Activated naive CD4-positive, alpha-beta T cell treated with anti-CD3 and anti-CD28 coated beads, Interleukin-2, amount 50 U/mL, for 24 hours (primary cell): ENCODE results near the gene RASGEF1C.

Experiments
- H3K27ac Mint-ChIP-seq: one replicate; pipeline ENCODE4 v1.8.0; 2021; ENCODE audit warnings: mild to moderate bottlenecking, mixed read lengths
- H3K27me3 Mint-ChIP-seq: one replicate; pipeline ENCODE4 v1.8.0; 2021; ENCODE audit warnings: mixed read lengths
- H3K36me3 Mint-ChIP-seq: one replicate; pipeline ENCODE4 v1.8.0; 2021; ENCODE audit warnings: mixed read lengths
- H3K4me1 Mint-ChIP-seq: one replicate; pipeline ENCODE4 v1.8.0; 2021; ENCODE audit warnings: mixed read lengths
- H3K4me3 Mint-ChIP-seq: one replicate; pipeline ENCODE4 v1.8.0; 2021; ENCODE audit warnings: mild to moderate bottlenecking, mixed read lengths
- H3K9me3 Mint-ChIP-seq: one replicate; pipeline ENCODE4 v1.8.0; 2021; ENCODE audit warnings: mixed read lengths

The RASGEF1C gene

DNA sequence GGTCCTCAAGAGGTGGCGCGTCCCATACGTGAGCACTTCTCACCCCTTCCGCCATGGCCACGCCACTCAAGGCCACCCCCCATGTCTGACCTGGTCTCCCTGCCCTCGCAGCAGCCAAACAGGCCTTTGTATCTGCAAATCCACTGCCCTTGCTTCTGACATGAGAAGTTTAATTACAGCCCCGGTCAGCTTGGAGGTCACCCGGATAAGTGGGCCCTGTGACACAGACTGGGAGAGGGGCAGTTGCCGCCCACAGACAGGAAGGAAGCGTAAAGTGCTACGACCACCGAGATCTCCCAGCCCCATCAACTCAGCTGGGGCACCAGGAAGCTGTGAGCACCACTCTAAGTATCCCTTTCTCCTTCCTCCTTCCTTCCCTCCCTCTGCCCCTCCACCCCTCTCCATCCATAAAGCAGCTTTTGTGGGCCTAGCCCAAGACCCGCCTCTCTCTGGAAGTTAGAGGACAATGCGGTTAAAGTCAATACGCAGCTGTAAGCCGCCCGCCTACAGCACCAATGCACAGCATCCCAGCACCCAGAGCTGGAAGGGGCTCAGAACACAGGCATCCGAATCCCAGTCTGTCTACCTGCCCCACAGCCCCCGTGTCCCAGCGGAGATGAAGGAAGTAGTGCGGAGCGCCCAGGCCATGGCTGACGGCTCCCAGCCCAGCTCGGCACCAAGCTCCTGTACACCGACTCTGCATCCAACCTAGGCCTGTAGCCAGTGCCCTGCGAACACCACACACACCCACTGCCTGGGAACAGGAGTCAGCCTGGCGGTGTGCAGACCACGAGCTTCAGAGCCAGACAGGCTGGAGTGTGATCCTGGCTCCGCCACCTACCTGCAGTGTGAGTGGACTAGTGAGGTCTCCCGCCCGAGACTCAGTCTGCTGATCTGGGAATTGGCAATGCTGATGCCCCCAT, 92.7 kb downstream of the RASGEF1C start:
- H3K9me3 Mint-ChIP-seq = no peaks in the 10 kb centered on the region
- no peaks in the 10 kb centered on the region for H3K27me3 Mint-ChIP-seq
- H3K4me1 Mint-ChIP-seq = no peaks in the 10 kb centered on the region
- H3K4me3 Mint-ChIP-seq = no peak overlapping the region
- H3K27ac Mint-ChIP-seq = no peak overlapping the region
- H3K36me3 Mint-ChIP-seq = no peaks in the 10 kb centered on the region

DNA sequence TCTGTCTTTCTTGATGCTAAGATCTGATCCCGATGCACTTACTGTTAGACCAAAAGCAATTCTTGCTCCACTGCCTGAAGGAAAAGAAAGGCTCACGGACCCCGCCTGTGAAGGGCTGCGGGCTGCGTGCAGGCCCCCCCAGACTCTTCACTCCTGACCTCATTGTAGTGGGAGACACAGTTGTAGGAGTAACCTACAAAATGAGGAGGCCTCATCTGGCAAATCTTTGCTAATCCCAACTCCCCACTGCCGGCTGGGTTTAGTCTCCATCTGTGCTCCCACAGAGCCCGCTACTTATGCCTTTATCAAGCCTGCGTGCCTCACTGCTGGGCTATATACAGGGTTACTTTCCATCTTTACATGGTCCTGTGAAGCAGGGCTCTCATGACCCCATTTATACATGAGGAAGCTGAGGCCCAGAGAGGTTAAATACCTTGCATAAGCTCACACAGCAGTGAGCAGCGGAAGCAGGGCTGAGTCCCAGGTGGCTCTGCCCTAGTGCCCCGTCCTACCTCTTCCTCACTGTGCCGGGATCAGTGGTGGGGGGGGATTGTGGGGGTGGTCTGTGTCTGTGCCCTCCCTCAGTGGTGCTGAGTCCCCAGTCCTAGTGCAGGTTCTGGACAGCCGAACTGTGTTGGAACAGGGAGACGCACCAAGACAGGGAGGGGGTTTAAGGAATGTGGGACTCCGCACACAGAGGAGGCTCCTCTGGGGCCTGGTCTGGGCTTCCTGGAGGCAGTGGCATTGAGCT, 93.5 kb downstream of the RASGEF1C start:
- H3K27me3 Mint-ChIP-seq = no peaks in the 10 kb centered on the region
- no peak overlapping the region for H3K27ac Mint-ChIP-seq
- H3K36me3 Mint-ChIP-seq = no peaks in the 10 kb centered on the region
- no peaks in the 10 kb centered on the region for H3K4me1 Mint-ChIP-seq
- no peaks in the 10 kb centered on the region for H3K9me3 Mint-ChIP-seq
- no peak overlapping the region for H3K4me3 Mint-ChIP-seq

DNA sequence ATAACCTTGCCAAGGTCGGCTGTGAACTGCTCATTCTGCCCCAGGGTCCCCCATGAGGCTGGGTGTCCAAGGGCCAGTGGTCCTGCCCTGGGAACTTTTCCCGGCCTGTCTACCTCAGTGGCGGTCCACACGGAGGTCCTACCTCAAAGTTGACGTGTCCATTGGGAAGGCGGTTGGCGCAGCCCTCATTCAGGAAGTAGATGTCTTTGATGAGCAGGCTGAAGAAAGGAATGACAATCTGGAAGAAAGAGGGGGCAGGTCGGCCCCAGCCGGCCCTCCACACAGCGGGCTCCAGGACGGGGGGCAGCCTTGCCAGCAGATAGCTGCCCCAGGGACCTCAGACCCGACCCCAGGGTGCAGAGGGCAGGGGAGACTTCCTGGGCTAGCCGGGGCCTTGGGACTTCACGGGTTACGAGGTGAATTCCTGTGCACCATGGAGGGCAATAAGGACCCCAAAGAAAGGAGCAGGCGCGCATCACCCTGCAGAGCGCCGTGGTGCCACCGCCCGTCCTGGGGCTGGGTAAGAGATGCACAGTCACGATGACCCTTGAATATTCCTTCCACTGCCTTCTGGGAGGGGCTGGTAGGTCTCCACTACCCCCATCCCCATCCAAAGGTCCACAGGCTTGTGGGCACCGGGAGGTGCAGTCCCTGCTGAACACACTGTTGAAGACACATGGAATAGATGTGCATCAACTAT, 94.6 kb downstream of the RASGEF1C start:
- Mint-ChIP-seq H3K4me1 (no peaks in the 10 kb centered on the region), H3K4me3 (no peak overlapping the region), H3K27me3 (no peaks in the 10 kb centered on the region), H3K9me3 (no peaks in the 10 kb centered on the region), H3K27ac (peak overlapping the region; percentile 17), H3K36me3 (no peaks in the 10 kb centered on the region)

DNA sequence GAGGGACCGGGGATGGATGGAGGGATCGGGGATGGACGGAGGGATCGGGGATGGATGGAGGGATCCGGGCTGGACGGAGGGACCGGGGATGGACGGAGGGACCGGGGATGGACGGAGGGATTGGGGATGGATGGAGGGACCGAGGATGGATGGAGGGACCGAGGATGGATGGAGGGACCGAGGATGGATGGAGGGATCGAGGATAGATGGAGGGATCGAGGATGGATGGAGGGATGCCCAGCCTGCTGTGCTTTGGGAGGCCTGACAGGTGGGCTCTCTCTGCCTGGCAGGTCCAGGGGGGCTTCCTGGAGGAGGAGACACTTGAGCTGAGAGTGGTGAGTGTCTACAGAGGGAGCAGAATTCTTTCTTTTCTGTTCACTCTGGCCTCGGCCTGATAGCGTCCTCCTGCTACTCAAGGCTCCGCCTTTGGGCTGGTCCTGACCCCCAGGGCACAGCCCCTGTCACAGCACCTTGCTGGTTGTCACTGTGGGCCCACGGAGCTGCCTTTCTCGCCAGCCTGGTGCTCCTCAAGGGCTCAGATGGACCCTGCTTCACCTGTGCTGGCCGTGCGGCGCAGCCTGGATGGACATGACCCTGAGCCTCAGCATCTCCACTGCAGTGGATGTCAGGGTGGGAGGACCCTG, 95.2 kb downstream of the RASGEF1C start:
- Mint-ChIP-seq H3K27me3 (no peaks in the 10 kb centered on the region), H3K4me1 (no peaks in the 10 kb centered on the region), H3K9me3 (no peaks in the 10 kb centered on the region), H3K27ac (peak overlapping the region; percentile 17), H3K4me3 (no peak overlapping the region), H3K36me3 (no peaks in the 10 kb centered on the region)

DNA sequence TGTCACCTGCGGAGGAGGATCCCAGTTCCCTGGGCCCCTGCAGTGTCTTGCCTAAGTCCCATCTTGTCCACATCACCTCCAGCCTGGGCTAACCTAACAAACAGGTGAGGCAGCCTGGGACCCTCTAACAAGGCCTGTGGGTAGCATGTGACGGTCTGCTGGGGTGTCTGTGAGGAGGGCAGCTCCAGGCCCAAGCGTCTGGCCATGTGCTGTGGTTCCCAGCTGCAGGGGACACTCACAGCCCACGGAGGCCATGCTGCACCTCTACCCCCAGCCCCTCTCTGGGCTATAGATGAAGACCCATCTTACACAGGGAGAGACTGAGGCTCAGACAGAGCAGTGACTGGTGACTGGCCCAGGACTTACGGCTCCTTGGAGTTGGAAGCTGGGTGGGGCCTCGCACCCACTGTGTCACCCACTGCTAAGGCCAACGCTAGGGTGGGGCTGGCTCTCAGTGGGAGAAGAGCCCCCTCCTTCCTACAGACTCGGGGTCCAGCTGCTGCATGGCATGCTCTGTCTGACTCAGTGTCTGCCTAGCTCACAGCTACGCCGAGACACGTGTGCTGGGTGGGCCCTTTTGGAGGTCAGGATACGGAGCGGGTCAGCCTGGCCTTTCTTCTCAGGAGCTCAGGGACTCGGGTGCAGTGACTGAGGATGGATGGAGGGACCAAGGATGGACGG, 96.7 kb downstream of the RASGEF1C start:
- Mint-ChIP-seq H3K36me3 (peaks cover 4% of the 10 kb centered on the region), H3K4me1 (no peaks in the 10 kb centered on the region), H3K27ac (no peak overlapping the region), H3K9me3 (peaks cover 6% of the 10 kb centered on the region), H3K27me3 (no peaks in the 10 kb centered on the region), H3K4me3 (no peak overlapping the region)

DNA sequence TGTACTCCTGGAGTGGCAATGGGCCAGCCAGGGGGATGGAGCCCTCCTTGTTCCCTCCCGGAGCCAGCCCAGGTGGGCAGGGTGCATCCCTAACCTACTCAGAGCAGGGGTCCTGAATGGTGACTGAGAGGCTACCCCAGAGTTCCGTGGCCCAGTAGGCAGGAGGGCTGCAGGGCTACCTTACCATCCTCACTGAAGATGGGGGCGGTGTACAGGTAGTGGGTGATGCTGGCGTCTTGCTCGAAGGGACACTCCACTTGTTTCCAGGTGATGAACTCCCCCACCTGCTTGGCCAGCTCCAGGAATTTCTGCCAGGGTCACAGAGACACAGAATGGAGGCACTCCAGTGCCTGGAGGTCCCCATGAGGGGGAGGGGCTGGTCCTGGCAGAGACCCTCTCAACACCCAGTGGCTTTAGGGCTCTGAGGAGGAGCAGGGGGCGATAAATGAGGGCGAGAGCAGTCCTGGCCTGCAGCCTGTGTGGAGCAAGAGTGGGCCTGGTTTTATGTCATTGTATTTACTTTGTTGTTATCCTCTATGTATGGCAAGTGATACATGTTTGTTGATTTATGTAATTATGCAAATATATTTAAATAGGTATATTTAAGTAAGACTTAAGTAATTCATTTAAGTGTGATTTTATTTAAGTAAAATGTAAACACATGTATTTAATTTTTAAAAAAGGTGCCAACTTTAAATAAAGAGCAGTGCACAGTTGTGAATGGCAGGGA, 97.6 kb downstream of the RASGEF1C start:
- H3K36me3 Mint-ChIP-seq = peaks cover 9% of the 10 kb centered on the region
- H3K27ac Mint-ChIP-seq = no peak overlapping the region
- H3K4me1 Mint-ChIP-seq = no peaks in the 10 kb centered on the region
- H3K27me3 Mint-ChIP-seq = no peaks in the 10 kb centered on the region
- peaks cover 14% of the 10 kb centered on the region for H3K9me3 Mint-ChIP-seq
- no peak overlapping the region for H3K4me3 Mint-ChIP-seq

DNA sequence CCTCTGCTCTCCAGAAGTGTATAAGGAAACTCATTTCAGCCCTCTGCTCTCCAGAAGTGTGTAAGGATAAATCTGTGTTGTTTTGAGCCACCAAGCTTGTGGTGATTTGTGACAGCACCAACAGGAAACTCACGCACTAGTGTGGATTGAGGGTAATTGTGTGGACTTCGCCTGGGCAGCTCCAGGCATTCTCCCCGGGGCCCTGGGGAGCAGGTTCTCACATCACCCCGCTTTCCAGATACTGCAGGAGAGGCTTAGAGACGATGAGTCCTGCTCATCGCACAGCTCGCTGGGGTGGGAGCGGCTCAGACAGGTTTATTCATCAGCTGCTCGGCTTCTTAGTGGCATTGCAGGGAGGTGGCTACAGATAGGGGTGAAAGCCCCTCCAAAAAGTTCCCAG, 99.1 kb downstream of the RASGEF1C start:
- Mint-ChIP-seq H3K27ac (no peak overlapping the region), H3K36me3 (peaks cover 9% of the 10 kb centered on the region), H3K4me3 (no peak overlapping the region), H3K9me3 (peaks cover 17% of the 10 kb centered on the region), H3K4me1 (no peaks in the 10 kb centered on the region), H3K27me3 (no peaks in the 10 kb centered on the region)

DNA sequence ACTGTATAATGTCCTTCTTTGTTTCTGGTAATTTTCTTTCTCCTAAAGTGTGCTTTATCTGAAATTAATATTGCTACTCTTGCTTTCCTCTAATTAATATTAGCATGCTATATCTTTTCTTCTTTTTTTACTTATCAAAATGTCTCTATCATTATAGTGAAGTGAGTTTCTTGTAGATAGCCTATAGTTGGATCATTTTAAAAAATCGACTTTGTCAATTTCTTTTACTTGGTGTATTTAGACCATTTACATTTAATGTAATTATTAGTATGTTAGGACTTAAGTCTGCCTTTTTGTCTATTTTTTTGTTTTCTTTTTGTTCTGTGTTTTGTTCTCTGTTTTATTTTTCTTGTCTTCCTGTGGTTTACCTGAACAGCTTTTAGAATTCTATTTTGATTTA, 102.0 kb downstream of the RASGEF1C start:
- Mint-ChIP-seq H3K36me3 (peaks cover 9% of the 10 kb centered on the region), H3K27ac (no peak overlapping the region), H3K4me1 (no peaks in the 10 kb centered on the region), H3K9me3 (peaks cover 17% of the 10 kb centered on the region), H3K4me3 (no peak overlapping the region), H3K27me3 (no peaks in the 10 kb centered on the region)

DNA sequence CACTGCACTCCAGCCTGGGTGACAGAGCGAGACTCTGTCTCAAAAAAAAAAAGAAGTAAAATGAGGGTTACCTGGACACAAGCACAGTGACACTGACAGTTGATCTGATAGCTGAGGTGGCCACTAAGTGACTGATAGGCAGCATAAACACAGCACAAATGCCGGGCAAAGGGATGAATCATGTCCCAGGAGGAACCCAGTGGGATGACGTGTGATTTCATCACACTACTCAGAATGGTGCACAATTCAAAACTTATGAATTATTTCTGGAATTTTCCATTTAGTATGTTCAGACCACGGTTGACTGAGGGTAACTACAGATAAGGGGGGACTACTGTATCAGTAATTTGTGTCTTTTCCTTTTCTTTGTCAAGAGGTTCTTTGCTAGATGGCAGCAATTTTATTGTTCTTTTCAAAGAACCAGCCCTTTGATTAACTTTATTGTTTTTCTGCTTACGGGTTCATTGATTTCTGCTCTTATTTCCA, 103.1 kb downstream of the RASGEF1C start:
- no peaks in the 10 kb centered on the region for H3K4me1 Mint-ChIP-seq
- H3K9me3 Mint-ChIP-seq = peaks cover 17% of the 10 kb centered on the region
- H3K27ac Mint-ChIP-seq = no peak overlapping the region
- peaks cover 9% of the 10 kb centered on the region for H3K36me3 Mint-ChIP-seq
- no peaks in the 10 kb centered on the region for H3K27me3 Mint-ChIP-seq
- H3K4me3 Mint-ChIP-seq = no peak overlapping the region

DNA sequence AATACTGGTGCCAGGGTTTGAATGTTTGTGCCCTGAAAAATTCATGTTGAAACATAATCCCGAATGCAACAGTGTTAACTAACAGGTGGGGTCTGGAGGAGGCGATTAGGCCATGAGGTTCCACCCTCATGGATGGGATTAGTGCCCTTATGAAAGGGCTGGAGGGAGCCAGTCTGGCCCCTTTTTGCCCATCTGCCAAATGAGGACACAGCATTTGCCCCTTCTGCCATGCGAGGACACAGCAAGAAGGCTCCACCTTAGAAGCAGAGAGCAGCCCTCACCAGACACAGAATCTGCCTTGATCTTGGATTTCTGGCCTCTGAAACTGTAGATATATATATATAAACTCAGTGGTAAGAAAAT, 104.9 kb downstream of the RASGEF1C start:
- no peaks in the 10 kb centered on the region for H3K27me3 Mint-ChIP-seq
- no peak overlapping the region for H3K27ac Mint-ChIP-seq
- no peaks in the 10 kb centered on the region for H3K4me1 Mint-ChIP-seq
- H3K36me3 Mint-ChIP-seq = peaks cover 9% of the 10 kb centered on the region
- H3K4me3 Mint-ChIP-seq = no peak overlapping the region
- peaks cover 17% of the 10 kb centered on the region for H3K9me3 Mint-ChIP-seq

DNA sequence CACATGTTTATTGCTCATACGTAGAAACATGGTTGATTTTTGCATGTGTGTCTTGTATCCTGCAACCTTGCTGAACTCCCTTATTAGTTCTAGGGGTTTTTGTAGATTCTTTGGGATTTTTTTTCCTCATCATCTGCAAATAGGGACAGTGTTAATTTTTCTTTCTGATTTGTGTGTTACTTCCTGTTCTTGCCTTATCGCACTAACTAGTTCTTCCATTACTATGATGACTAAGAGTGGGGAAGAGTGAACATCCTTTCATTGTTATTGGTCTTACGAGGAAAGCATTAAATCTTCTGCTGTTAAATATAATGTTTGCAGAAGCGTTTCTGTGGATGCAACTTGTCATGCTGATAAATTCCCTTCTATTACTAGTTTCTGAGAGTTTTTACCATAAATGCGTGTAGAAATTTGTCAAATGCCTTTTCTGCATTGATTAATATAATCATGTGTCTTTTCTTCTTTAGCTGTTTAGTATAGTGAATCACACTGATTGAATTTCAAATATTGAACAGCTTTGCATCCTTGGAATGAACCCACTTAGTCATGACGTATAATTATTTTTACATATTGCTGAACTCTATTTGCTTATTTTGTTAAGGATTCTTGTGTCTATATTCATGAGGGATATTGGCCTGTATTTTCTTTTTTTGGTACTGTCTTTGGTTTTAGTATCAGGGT, 105.4 kb downstream of the RASGEF1C start:
- H3K4me3 Mint-ChIP-seq = no peak overlapping the region
- no peak overlapping the region for H3K27ac Mint-ChIP-seq
- H3K27me3 Mint-ChIP-seq = no peaks in the 10 kb centered on the region
- H3K36me3 Mint-ChIP-seq = peaks cover 9% of the 10 kb centered on the region
- H3K4me1 Mint-ChIP-seq = no peaks in the 10 kb centered on the region
- H3K9me3 Mint-ChIP-seq = peaks cover 15% of the 10 kb centered on the region

DNA sequence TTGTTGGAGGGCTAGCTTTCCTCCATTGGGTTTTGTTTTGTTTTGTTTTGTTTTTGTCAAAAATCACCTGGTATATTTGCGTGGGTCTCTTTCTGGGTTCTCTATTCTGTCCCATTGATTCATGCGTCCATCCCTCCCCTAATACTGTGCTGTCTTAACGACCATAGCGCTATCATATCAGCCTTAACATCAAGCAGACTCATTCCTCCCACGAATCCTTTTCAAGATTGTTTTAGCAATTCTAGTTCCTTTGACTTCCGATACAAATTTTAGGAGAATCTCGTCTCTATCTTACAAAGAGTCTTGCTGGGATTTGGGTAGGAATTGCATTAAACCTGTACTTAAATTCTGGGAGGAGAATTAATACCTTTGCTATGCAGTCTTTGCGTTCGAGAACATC, 106.4 kb downstream of the RASGEF1C start:
- Mint-ChIP-seq H3K36me3 (peaks cover 5% of the 10 kb centered on the region), H3K4me1 (no peaks in the 10 kb centered on the region), H3K9me3 (peaks cover 10% of the 10 kb centered on the region), H3K27ac (no peak overlapping the region), H3K27me3 (no peaks in the 10 kb centered on the region), H3K4me3 (no peak overlapping the region)

DNA sequence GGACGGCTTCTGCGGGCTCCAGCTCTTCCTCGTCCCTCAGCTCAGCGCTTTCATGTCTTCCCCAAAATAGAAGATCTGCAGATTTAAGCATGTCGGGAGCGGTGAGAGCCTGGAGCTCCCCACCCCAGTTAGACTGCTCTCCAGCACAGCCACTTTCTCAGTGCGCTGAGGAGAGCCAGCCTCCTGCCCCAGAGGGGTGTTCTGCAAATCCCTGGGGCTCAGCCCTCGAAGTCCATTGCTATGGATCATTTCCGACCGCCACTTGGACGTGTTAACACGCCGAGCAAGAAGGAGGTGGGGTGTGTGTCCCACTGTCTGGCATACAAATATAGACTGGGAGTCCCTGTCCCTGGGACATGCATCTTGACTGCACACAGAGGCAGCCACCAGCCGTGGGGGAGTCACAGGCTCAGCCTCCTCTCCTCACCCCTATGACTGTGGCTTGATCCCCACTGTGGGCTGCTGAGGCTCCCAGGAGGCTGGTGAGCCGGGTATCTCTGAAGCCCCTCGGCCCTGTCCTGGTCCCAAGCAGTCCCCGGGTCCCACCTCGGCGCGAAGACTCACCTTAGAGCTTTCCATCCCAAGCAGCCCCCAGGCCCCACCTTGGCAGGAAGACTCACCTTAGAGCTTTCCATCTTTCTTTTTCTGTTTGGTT, 107.4 kb downstream of the RASGEF1C start:
- Mint-ChIP-seq H3K27ac (no peak overlapping the region), H3K4me3 (no peak overlapping the region), H3K4me1 (no peaks in the 10 kb centered on the region), H3K27me3 (peaks cover 1% of the 10 kb centered on the region), H3K9me3 (peaks cover 4% of the 10 kb centered on the region), H3K36me3 (no peaks in the 10 kb centered on the region)
